Osteocyte (in vitro differentiated cells): ENCODE results near the gene FOXJ3. TPM values are rescaled to one million over a fixed set of nuclear protein-coding genes. Genes with fewer than 3 reads are reported as not detected.

Experiments used
- DNase-seq: peaks from one replicate; pipeline ENCODE4 v3.0.0; 2021; ENCODE audit warnings: mixed read lengths; ENCODE audit not compliant: unreplicated experiment; ENCODE audit errors: extremely low spot score
- H3K27ac Mint-ChIP-seq: one replicate; pipeline ENCODE4 v1.8.0; 2021; ENCODE audit warnings: mild to moderate bottlenecking, mixed read lengths; ENCODE audit not compliant: unreplicated experiment
- H3K27me3 Mint-ChIP-seq: one replicate; pipeline ENCODE4 v1.8.0; 2021; ENCODE audit warnings: mixed read lengths; ENCODE audit not compliant: unreplicated experiment
- H3K36me3 Mint-ChIP-seq: one replicate; pipeline ENCODE4 v1.8.0; 2021; ENCODE audit warnings: mixed read lengths; ENCODE audit not compliant: unreplicated experiment
- H3K4me1 Mint-ChIP-seq: one replicate; pipeline ENCODE4 v1.8.0; 2021; ENCODE audit warnings: mixed read lengths; ENCODE audit not compliant: unreplicated experiment
- H3K4me3 Mint-ChIP-seq: one replicate; pipeline ENCODE4 v1.8.0; 2021; ENCODE audit warnings: mild to moderate bottlenecking, moderate library complexity, mixed read lengths; ENCODE audit not compliant: unreplicated experiment
- H3K9me3 Mint-ChIP-seq: one replicate; pipeline ENCODE4 v1.8.0; 2021; ENCODE audit warnings: mixed read lengths; ENCODE audit not compliant: unreplicated experiment
- CTCF ChIP-seq: fragments of 200-600 bp; sonication (generic); IDR thresholded peaks from 2 replicates; pipeline ENCODE4 v1.5.0; 2021; ENCODE audit warnings: antibody characterized with exemption, mild to moderate bottlenecking, moderate library complexity
- total RNA-seq: library from RNA; stranded (reverse); gene quantifications from 2 replicates; pipeline ENCODE4 v1.2.1, GENCODE V29; 2021

Gene FOXJ3
- total RNA-seq, 1 donor from 2014 or later: 34.6 TPM

GRCh38 chr1:42335809-42336518 lies 929 bp upstream of the FOXJ3 start:
- peak overlapping the region; percentile 84 for H3K27ac Mint-ChIP-seq
- H3K4me1 Mint-ChIP-seq: peaks cover 29% of the 10 kb centered on the region
- TF ChIP-seq CTCF: no peak
- peak overlapping the region; percentile 87 for H3K4me3 Mint-ChIP-seq
- peaks cover under 1% of the 10 kb centered on the region for H3K27me3 Mint-ChIP-seq
- H3K36me3 Mint-ChIP-seq: no peaks in the 10 kb centered on the region
- H3K9me3 Mint-ChIP-seq: no peaks in the 10 kb centered on the region
- no peak for DNase-seq

GRCh38 chr1:42334240-42335049 lies 590 bp downstream of the FOXJ3 start:
- no peak for DNase-seq
- Mint-ChIP-seq H3K4me3 (peak overlapping the region; percentile 90), H3K9me3 (no peaks in the 10 kb centered on the region), H3K27ac (peak overlapping the region; percentile 88), H3K27me3 (no peaks in the 10 kb centered on the region), H3K36me3 (no peaks in the 10 kb centered on the region), H3K4me1 (peaks cover 29% of the 10 kb centered on the region)
- TF ChIP-seq CTCF: peak; percentile 31

GRCh38 chr1:42333662-42334239 lies 1.3 kb downstream of the FOXJ3 start:
- no peaks in the 10 kb centered on the region for H3K27me3 Mint-ChIP-seq
- no peaks in the 10 kb centered on the region for H3K36me3 Mint-ChIP-seq
- no peaks in the 10 kb centered on the region for H3K9me3 Mint-ChIP-seq
- DNase-seq: no peak
- TF ChIP-seq CTCF: no peak
- peaks cover 29% of the 10 kb centered on the region for H3K4me1 Mint-ChIP-seq
- H3K27ac Mint-ChIP-seq: peak overlapping the region; percentile 88
- peak overlapping the region; percentile 90 for H3K4me3 Mint-ChIP-seq

- Mint-ChIP-seq H3K9me3 (no peaks in the 10 kb centered on the region), H3K36me3 (no peaks in the 10 kb centered on the region), H3K4me1 (peaks cover 29% of the 10 kb centered on the region), H3K27me3 (no peaks in the 10 kb centered on the region), H3K4me3 (peak overlapping the region; percentile 90), H3K27ac (no peak overlapping the region)
- TF ChIP-seq CTCF: no peak
- no peak for DNase-seq
Measured at GRCh38 chr1:42332877-42333276, 2.2 kb downstream of the FOXJ3 start.

GRCh38 chr1:42330215-42330614 lies 4.8 kb downstream of the FOXJ3 start:
- no peak for TF ChIP-seq CTCF
- DNase-seq: no peak
- Mint-ChIP-seq H3K4me1 (peaks cover 21% of the 10 kb centered on the region), H3K9me3 (no peaks in the 10 kb centered on the region), H3K27me3 (no peaks in the 10 kb centered on the region), H3K36me3 (no peaks in the 10 kb centered on the region), H3K4me3 (no peak overlapping the region), H3K27ac (no peak overlapping the region)
